Cardiac fibroblast (primary cell): ENCODE results near the gene PRKG1.

ENCODE experiments used
- DNase-seq, 2 donors: peaks; one replicate each; pipeline versions ENCODE4 v3.0.0 to v3.0.0-alpha.2; 2010; ENCODE audit warnings: low read depth in 2 of 2
- H3K4me3 ChIP-seq, 2 donors: replicated peaks in 1 of 2; 1 replicate in 1 of 2; 2 replicates in 1 of 2; pipeline ENCODE4 v1.5.1; 2011; ENCODE audit warnings: low read depth in 2 of 2, low read length in 2 of 2, mild to moderate bottlenecking in 2 of 2, moderate library complexity in 1 of 2
- CTCF ChIP-seq: IDR thresholded peaks from one replicate; pipeline ENCODE4 v1.5.1; 2011; ENCODE audit warnings: low read depth, mild to moderate bottlenecking, low read length, inconsistent platforms

The PRKG1 gene

GRCh38 chr10:51862149-51862548 lies 787.9 kb downstream of the PRKG1 start:
- TF ChIP-seq CTCF = no peak
- H3K4me3 ChIP-seq = no peak overlapping the region
- no peak for DNase-seq

GRCh38 chr10:51867956-51868355 lies 793.7 kb downstream of the PRKG1 start:
- peak overlapping the region in 1 of 2 donors; percentile 37 for H3K4me3 ChIP-seq
- peak; percentile 79 to 94 for DNase-seq
- no peak for TF ChIP-seq CTCF

- DNase-seq = no peak
- TF ChIP-seq CTCF = no peak
- H3K4me3 ChIP-seq = no peak overlapping the region
Observed at GRCh38 chr10:51874131-51874530, 799.8 kb downstream of the PRKG1 start.

GRCh38 chr10:51875610-51876009 lies 801.3 kb downstream of the PRKG1 start:
- H3K4me3 ChIP-seq = no peak overlapping the region
- DNase-seq = no peak
- TF ChIP-seq CTCF = no peak

GRCh38 chr10:51876503-51876902 lies 802.2 kb downstream of the PRKG1 start:
- no peak for DNase-seq
- TF ChIP-seq CTCF = no peak
- no peak overlapping the region for H3K4me3 ChIP-seq

- DNase-seq = no peak
- TF ChIP-seq CTCF = no peak
Observed at GRCh38 chr10:51876979-51877378, 802.7 kb downstream of the PRKG1 start.

GRCh38 chr10:51877636-51878035 lies 803.3 kb downstream of the PRKG1 start:
- H3K4me3 ChIP-seq = no peak overlapping the region
- no peak for DNase-seq
- TF ChIP-seq CTCF = no peak

More at GRCh38 chr10:51876979-51877378, 802.7 kb downstream of the PRKG1 start:
- no peak overlapping the region for H3K4me3 ChIP-seq
